ENCODE results near the gene MMP28.

GRCh38 chr17:35788477-35789368 lies 6.7 kb downstream of the MMP28 start:
- TF ChIP-seq, protein P1, sequence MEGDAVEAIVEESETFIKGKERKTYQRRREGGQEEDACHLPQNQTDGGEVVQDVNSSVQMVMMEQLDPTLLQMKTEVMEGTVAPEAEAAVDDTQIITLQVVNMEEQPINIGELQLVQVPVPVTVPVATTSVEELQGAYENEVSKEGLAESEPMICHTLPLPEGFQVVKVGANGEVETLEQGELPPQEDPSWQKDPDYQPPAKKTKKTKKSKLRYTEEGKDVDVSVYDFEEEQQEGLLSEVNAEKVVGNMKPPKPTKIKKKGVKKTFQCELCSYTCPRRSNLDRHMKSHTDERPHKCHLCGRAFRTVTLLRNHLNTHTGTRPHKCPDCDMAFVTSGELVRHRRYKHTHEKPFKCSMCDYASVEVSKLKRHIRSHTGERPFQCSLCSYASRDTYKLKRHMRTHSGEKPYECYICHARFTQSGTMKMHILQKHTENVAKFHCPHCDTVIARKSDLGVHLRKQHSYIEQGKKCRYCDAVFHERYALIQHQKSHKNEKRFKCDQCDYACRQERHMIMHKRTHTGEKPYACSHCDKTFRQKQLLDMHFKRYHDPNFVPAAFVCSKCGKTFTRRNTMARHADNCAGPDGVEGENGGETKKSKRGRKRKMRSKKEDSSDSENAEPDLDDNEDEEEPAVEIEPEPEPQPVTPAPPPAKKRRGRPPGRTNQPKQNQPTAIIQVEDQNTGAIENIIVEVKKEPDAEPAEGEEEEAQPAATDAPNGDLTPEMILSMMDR (conservative IDR thresholded peaks at IDR 0.05; ENCODE audit: low read depth, low read length): no peak
- TF ChIP-seq POLR2A (IDR thresholded peaks at IDR 0.05; ENCODE audit: low read depth, low read length) (0 out of 2 replicates have a peak, but pooled peaks have one; percentile 28), RAD21 (IDR thresholded peaks at IDR 0.05; ENCODE audit: low read length) (no peak), CEBPB (IDR thresholded peaks at IDR 0.05; ENCODE audit: low read depth, low read length) (no peak), SMC3 (IDR thresholded peaks at IDR 0.05; ENCODE audit: low read depth, low read length) (0 out of 2 replicates have a peak, but pooled peaks have one; percentile 7), BHLHE40 (IDR thresholded peaks at IDR 0.05; ENCODE audit: low read depth, low read length) (0 out of 2 replicates have a peak, but pooled peaks have one; percentile 15)

Data from IMR-90 (cell line).